H9 (cell line): Measurements from ENCODE around the gene JAK1. TPM values are rescaled to one million over a fixed set of nuclear protein-coding genes. Genes with fewer than 3 reads are reported as not detected.
A peak's percentile ranks its signal among the peaks of the same experiment; 100 is the strongest.

Experiments used
- DNase-seq: peaks from one replicate; pipeline ENCODE4 v3.0.0-alpha.2; 2017
- H2AFZ ChIP-seq: one replicate; pipeline ENCODE4 v1.6.1; 2013; ENCODE audit warnings: mild to moderate bottlenecking, low read length, control low read depth, moderate library complexity
- H2AK5ac ChIP-seq: 2 replicates; pipeline ENCODE4 v1.6.1; 2013; ENCODE audit warnings: low read length, control low read depth, mixed read lengths; ENCODE audit not compliant: insufficient read length
- H2BK120ac ChIP-seq: one replicate; pipeline ENCODE4 v1.6.1; 2013; ENCODE audit warnings: low read depth, mild to moderate bottlenecking, low read length, control low read depth, inconsistent platforms; ENCODE audit not compliant: poor library complexity, severe bottlenecking
- H2BK12ac ChIP-seq: 2 replicates; pipeline ENCODE4 v1.6.1; 2013; ENCODE audit warnings: low read length, control low read depth, mixed read lengths, low read depth; ENCODE audit not compliant: insufficient read length
- H2BK15ac ChIP-seq: 2 replicates; pipeline ENCODE4 v1.6.1; 2013; ENCODE audit warnings: low read depth, low read length, control low read depth
- H2BK20ac ChIP-seq: one replicate; pipeline ENCODE4 v1.6.1; 2013; ENCODE audit warnings: low read depth, mild to moderate bottlenecking, low read length, control low read depth, inconsistent platforms; ENCODE audit not compliant: poor library complexity, severe bottlenecking
- H2BK5ac ChIP-seq: 2 replicates; pipeline ENCODE4 v1.6.1; 2013; ENCODE audit warnings: low read length, control low read depth, mixed read lengths; ENCODE audit not compliant: insufficient read length
- H3K14ac ChIP-seq: 2 replicates; pipeline ENCODE4 v1.6.1; 2013; ENCODE audit warnings: low read length, control low read depth; ENCODE audit not compliant: insufficient read depth
- H3K18ac ChIP-seq: 2 replicates; pipeline ENCODE4 v1.6.1; 2013; ENCODE audit warnings: low read depth, mild to moderate bottlenecking, mixed read lengths, low read length, control low read depth; ENCODE audit not compliant: insufficient read length
- H3K23ac ChIP-seq: 2 replicates; pipeline ENCODE4 v1.6.1; 2013; ENCODE audit warnings: low read length, control low read depth, mixed read lengths, low read depth; ENCODE audit not compliant: insufficient read length
- H3K23me2 ChIP-seq: 2 replicates; pipeline ENCODE4 v1.6.1; 2013; ENCODE audit warnings: low read depth, mild to moderate bottlenecking, mixed read lengths, low read length, control low read depth; ENCODE audit not compliant: insufficient read length, poor library complexity, severe bottlenecking
- H3K27ac ChIP-seq: 2 replicates; pipeline ENCODE4 v1.5.1; 2013; ENCODE audit warnings: low read length, control low read depth, mixed read lengths, low read depth; ENCODE audit not compliant: insufficient read length
- H3K27me3 ChIP-seq: 2 replicates; pipeline ENCODE4 v1.6.1; 2013; ENCODE audit warnings: low read length, control low read depth, inconsistent platforms; ENCODE audit not compliant: insufficient read depth
- H3K4ac ChIP-seq: 2 replicates; pipeline ENCODE4 v1.6.1; 2013; ENCODE audit warnings: low read depth, mild to moderate bottlenecking, control low read depth, inconsistent platforms, low read length, moderate library complexity
- H3K4me1 ChIP-seq: 2 replicates; pipeline ENCODE4 v1.6.1; 2013; ENCODE audit warnings: low read length, control low read depth, inconsistent platforms; ENCODE audit not compliant: insufficient read depth
- H3K4me2 ChIP-seq: 2 replicates; pipeline ENCODE4 v1.6.1; 2013; ENCODE audit warnings: low read length, control low read depth, mixed read lengths; ENCODE audit not compliant: insufficient read length, insufficient read depth
- H3K56ac ChIP-seq: 2 replicates; pipeline ENCODE4 v1.6.1; 2013; ENCODE audit warnings: low read depth, mild to moderate bottlenecking, mixed read lengths, low read length, control low read depth; ENCODE audit not compliant: insufficient read length
- H3K79me1 ChIP-seq: 2 replicates; pipeline ENCODE4 v1.6.1; 2013; ENCODE audit warnings: low read depth, mild to moderate bottlenecking, moderate library complexity, low read length, control low read depth, inconsistent platforms; ENCODE audit not compliant: insufficient read depth, poor library complexity, severe bottlenecking
- H3K79me2 ChIP-seq: 2 replicates; pipeline ENCODE4 v1.6.1; 2013; ENCODE audit warnings: low read length, control low read depth, inconsistent platforms; ENCODE audit not compliant: insufficient read depth
- H3K9ac ChIP-seq: 2 replicates; pipeline ENCODE4 v1.6.1; 2013; ENCODE audit warnings: low read length, control low read depth, mixed read lengths; ENCODE audit not compliant: insufficient read length; ENCODE audit errors: extremely low read depth
- H3K9me3 ChIP-seq: one replicate; pipeline ENCODE4 v1.6.1; 2013; ENCODE audit warnings: low read depth, low read length, inconsistent platforms; ENCODE audit not compliant: control insufficient read depth
- H3T11ph ChIP-seq: one replicate; pipeline ENCODE4 v1.6.1; 2013; ENCODE audit warnings: mild to moderate bottlenecking, low read length, control low read depth, inconsistent platforms
- H4K20me1 ChIP-seq: one replicate; pipeline ENCODE4 v1.6.1; 2013; ENCODE audit not compliant: control insufficient read depth, insufficient read length, insufficient read depth
- H4K5ac ChIP-seq: 2 replicates; pipeline ENCODE4 v1.6.1; 2013; ENCODE audit warnings: low read depth, mild to moderate bottlenecking, mixed read lengths, low read length, control low read depth; ENCODE audit not compliant: insufficient read length
- H4K8ac ChIP-seq: replicated peaks from 2 replicates; pipeline ENCODE4 v1.6.1; 2013; ENCODE audit warnings: low read length, control low read depth, mixed read lengths, low read depth; ENCODE audit not compliant: insufficient read length
- H4K91ac ChIP-seq: 2 replicates; pipeline ENCODE4 v1.6.1; 2013; ENCODE audit warnings: low read depth, mild to moderate bottlenecking, moderate library complexity, mixed read lengths, low read length, control low read depth; ENCODE audit not compliant: insufficient read length
- H3K27ac Mint-ChIP-seq, 3 experiments: 2 replicates in 2 of 3; 3 replicates in 1 of 3; pipeline ENCODE4 v1.8.0; 2020 to 2021; ENCODE audit warnings: mixed read lengths in 3 of 3, mild to moderate bottlenecking in 1 of 3, moderate library complexity in 1 of 3
- H3K27me3 Mint-ChIP-seq: 2 replicates; pipeline ENCODE4 v1.8.0; 2021; ENCODE audit warnings: low read depth, mild to moderate bottlenecking, moderate library complexity, mixed read lengths
- H3K36me3 Mint-ChIP-seq, 3 experiments: 2 replicates in 2 of 3; 3 replicates in 1 of 3; pipeline ENCODE4 v1.8.0; 2020 to 2021; ENCODE audit warnings: low read depth in 3 of 3, mixed read lengths in 3 of 3; ENCODE audit not compliant: insufficient read depth in 1 of 3
- H3K4me1 Mint-ChIP-seq, 2 experiments: 2 replicates each; pipeline ENCODE4 v1.8.0; 2020; ENCODE audit warnings: mixed read lengths in 2 of 2
- H3K4me3 Mint-ChIP-seq, 2 experiments: 2 replicates in 1 of 2; 3 replicates in 1 of 2; pipeline ENCODE4 v1.8.0; 2020 to 2021; ENCODE audit warnings: mild to moderate bottlenecking in 2 of 2, mixed read lengths in 2 of 2, moderate library complexity in 1 of 2
- H3K9me3 Mint-ChIP-seq, 2 experiments: 2 replicates in 1 of 2; 3 replicates in 1 of 2; pipeline ENCODE4 v1.8.0; 2020; ENCODE audit warnings: mild to moderate bottlenecking in 2 of 2, mixed read lengths in 2 of 2, moderate library complexity in 1 of 2
- WGBS: extraction: QIAGEN DNeasy Blood & Tissue Kit; methylation state at CpG from one replicate; pipeline ENCODE4 v1.1.7; 2013; ENCODE audit warnings: missing lambda C conversion rate, low lambda C conversion rate, mixed read lengths; ENCODE audit not compliant: insufficient read length; ENCODE audit errors: extremely low coverage; 5-methylcytosine and 5-hydroxymethylcytosine counted together
- total RNA-seq: library from RNA; stranded (reverse); gene quantifications from 2 replicates; pipeline ENCODE4 v1.2.1, GENCODE V29; 2021
- TF ChIP-seq, protein P1 (sequence below): fragments of 200-600 bp; sonication (generic); conservative IDR thresholded peaks from 3 replicates; pipeline ENCODE4 v1.8.0; 2021; ENCODE audit warnings: antibody characterized with exemption, mild to moderate bottlenecking

JAK1 gene
- total RNA-seq, 1 experiment from 2014 or later: 12.8 TPM

DNA sequence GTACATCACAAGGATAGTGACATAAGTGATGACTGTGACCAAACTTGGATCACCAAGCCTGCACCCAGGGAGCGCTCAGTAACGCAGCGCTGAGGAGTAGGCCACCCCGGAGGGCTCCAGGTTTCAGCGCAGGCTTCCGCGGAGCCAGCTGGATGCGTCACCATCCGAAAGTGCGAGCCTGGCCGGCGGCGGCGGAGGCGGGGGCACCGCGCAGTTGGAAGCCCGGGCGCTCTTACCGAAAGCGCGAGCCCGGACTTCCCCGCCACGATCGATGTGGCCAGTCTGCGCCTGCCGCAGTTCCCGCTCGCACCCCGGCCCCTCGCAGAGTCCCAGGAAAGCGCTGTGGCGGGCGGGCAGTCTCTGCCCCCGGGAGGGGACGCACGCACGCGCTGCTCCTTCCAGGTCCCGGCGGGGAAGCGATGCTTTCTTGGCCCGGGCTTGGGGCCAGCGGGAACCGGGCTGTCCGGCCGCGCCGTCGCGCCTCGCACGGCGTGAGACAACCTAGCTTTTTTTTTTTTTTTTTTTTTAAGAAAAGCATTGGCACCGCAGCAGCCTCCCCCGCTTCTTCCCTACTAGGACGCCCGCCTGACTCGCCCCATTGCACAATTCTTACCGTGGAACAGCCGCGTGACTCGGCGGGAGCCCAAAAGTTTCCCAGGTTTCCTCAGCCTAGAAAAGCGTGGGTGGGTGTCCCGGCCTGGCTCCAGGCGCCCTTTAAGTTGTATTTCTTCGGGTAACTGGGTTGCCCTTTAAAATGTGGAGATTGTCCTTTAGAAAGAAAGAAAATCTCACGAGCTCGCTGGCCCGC, 36.4 kb upstream of the JAK1 start:
- H3K9me3 Mint-ChIP-seq: peaks cover 14 to 22% of the 10 kb centered on the region in 2 experiments

More for the DNA sequence above, 36.4 kb upstream of the JAK1 start:
- no peak overlapping the region for H4K5ac ChIP-seq
- H3K9ac ChIP-seq: peak overlapping the region; percentile 3
- H2BK5ac ChIP-seq: no peak overlapping the region
- no peak overlapping the region for H2BK12ac ChIP-seq
- no peaks in the 10 kb centered on the region for H4K20me1 ChIP-seq
- H4K8ac ChIP-seq: no peak overlapping the region
- H3K23me2 ChIP-seq: peaks cover 6% of the 10 kb centered on the region
- TF ChIP-seq, protein P1, sequence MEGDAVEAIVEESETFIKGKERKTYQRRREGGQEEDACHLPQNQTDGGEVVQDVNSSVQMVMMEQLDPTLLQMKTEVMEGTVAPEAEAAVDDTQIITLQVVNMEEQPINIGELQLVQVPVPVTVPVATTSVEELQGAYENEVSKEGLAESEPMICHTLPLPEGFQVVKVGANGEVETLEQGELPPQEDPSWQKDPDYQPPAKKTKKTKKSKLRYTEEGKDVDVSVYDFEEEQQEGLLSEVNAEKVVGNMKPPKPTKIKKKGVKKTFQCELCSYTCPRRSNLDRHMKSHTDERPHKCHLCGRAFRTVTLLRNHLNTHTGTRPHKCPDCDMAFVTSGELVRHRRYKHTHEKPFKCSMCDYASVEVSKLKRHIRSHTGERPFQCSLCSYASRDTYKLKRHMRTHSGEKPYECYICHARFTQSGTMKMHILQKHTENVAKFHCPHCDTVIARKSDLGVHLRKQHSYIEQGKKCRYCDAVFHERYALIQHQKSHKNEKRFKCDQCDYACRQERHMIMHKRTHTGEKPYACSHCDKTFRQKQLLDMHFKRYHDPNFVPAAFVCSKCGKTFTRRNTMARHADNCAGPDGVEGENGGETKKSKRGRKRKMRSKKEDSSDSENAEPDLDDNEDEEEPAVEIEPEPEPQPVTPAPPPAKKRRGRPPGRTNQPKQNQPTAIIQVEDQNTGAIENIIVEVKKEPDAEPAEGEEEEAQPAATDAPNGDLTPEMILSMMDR: no peak
- H3T11ph ChIP-seq: no peak overlapping the region
- no peaks in the 10 kb centered on the region; the same call in 1 of the 2 replicates for H3K4me1 ChIP-seq
- H3K4me2 ChIP-seq: peak overlapping the region; percentile 42
- H4K91ac ChIP-seq: no peak overlapping the region
- H3K23ac ChIP-seq: no peak overlapping the region
- H3K9me3 ChIP-seq: no peaks in the 10 kb centered on the region
- H3K27ac ChIP-seq: no peak overlapping the region
- no peaks in the 10 kb centered on the region for H3K79me2 ChIP-seq
- Mint-ChIP-seq H3K36me3 (peaks cover 15 to 21% (median 18%) of the 10 kb centered on the region in 3 experiments), H3K27me3 (peaks cover 63% of the 10 kb centered on the region), H3K4me3 (peak overlapping the region; percentile 63 to 78), H3K4me1 (peaks cover 15 to 18% of the 10 kb centered on the region in 2 experiments), H3K27ac (no peak overlapping the region)
- H2AFZ ChIP-seq: no peak overlapping the region
- no peak overlapping the region for H3K4ac ChIP-seq
- no peak overlapping the region for H3K18ac ChIP-seq
- H2BK15ac ChIP-seq: no peak overlapping the region
- no peak overlapping the region for H3K56ac ChIP-seq
- H3K14ac ChIP-seq: peak overlapping the region; percentile 64
- WGBS: no CpG with 5 or more reads among the region's 72 CpGs
- H3K27me3 ChIP-seq: peaks cover 22% of the 10 kb centered on the region; the same call in 1 of the 2 replicates
- no peak overlapping the region for H2AK5ac ChIP-seq
- H3K79me1 ChIP-seq: no peaks in the 10 kb centered on the region
- H2BK120ac ChIP-seq: no peak overlapping the region
- peak; percentile 73 for DNase-seq
- H2BK20ac ChIP-seq: no peak overlapping the region
